Naive thymus-derived CD4-positive, alpha-beta T cell (primary cell): ENCODE results near the gene SRP14. TPM values are rescaled to one million over a fixed set of nuclear protein-coding genes. Genes with fewer than 3 reads are reported as not detected.

Experiments
- ATAC-seq: fragments of 150-1000 bp; cut with Tn5 transposase; 2 replicates; pipeline ENCODE4 v1.10.0; 2021; ENCODE audit warnings: mild to moderate bottlenecking, moderate library complexity
- CTCF ChIA-PET: fragments of 350-600 bp; sonication (Branson Sonifier 250); formaldehyde crosslinking; loops from one replicate; lab custom pipeline; 2021; ENCODE audit warnings: antibody characterized with exemption; lab: Charles Lee
- POLR2A ChIA-PET: fragments of 350-600 bp; sonication (Branson Sonifier 250); formaldehyde crosslinking; loops from one replicate; lab custom pipeline; 2021; ENCODE audit warnings: antibody characterized with exemption, inconsistent platforms; lab: Charles Lee
- DNase-seq, 9 donors: peaks; one replicate each; pipeline versions ENCODE4 v3.0.0 to v3.0.0-alpha.2; 2020 to 2022; ENCODE audit warnings: mixed read lengths in 1 of 9
- H3K27ac ChIP-seq: one replicate; pipeline ENCODE4 v1.7.0; 2013; ENCODE audit warnings: mild to moderate bottlenecking, low read depth, low read length, moderate library complexity
- H3K27me3 ChIP-seq, 2 donors: one replicate each; pipeline ENCODE4 v1.7.0; 2013; ENCODE audit warnings: low read length in 2 of 2, mild to moderate bottlenecking in 2 of 2, moderate library complexity in 2 of 2; ENCODE audit not compliant: control insufficient read depth in 2 of 2, insufficient read depth in 2 of 2
- H3K36me3 ChIP-seq, 3 experiments: 1 replicate in 2 of 3; 2 replicates in 1 of 3; pipeline ENCODE4 v1.7.0; 2013; ENCODE audit warnings: low read length in 3 of 3, mild to moderate bottlenecking in 3 of 3, moderate library complexity in 1 of 3; ENCODE audit not compliant: insufficient read depth in 3 of 3, control insufficient read depth in 2 of 3
- H3K4me1 ChIP-seq, 2 donors: one replicate each; pipeline ENCODE4 v1.7.0; 2013; ENCODE audit warnings: low read length in 2 of 2, mild to moderate bottlenecking in 2 of 2, moderate library complexity in 1 of 2; ENCODE audit not compliant: control insufficient read depth in 2 of 2, insufficient read depth in 2 of 2
- H3K4me3 ChIP-seq: 2 replicates; pipeline ENCODE4 v1.7.0; 2013; ENCODE audit warnings: mild to moderate bottlenecking, low read length
- H3K9me3 ChIP-seq, 3 experiments: 1 replicate in 2 of 3; 2 replicates in 1 of 3; pipeline ENCODE4 v1.7.0; 2013; ENCODE audit warnings: low read length in 3 of 3; ENCODE audit not compliant: control insufficient read depth in 2 of 3
- H3K27ac Mint-ChIP-seq, 9 donors: one replicate each; pipeline ENCODE4 v1.8.0; 2020 to 2022; ENCODE audit warnings: mixed read lengths in 9 of 9, mild to moderate bottlenecking in 8 of 9, moderate library complexity in 5 of 9, inconsistent platforms in 2 of 9
- H3K27me3 Mint-ChIP-seq, 5 donors: one replicate each; pipeline ENCODE4 v1.8.0; 2021 to 2022; ENCODE audit warnings: mixed read lengths in 5 of 5, mild to moderate bottlenecking in 1 of 5
- H3K36me3 Mint-ChIP-seq, 5 donors: one replicate each; pipeline ENCODE4 v1.8.0; 2020 to 2022; ENCODE audit warnings: mixed read lengths in 5 of 5, mild to moderate bottlenecking in 3 of 5, inconsistent platforms in 1 of 5
- H3K4me1 Mint-ChIP-seq, 7 donors: one replicate each; pipeline ENCODE4 v1.8.0; 2020 to 2022; ENCODE audit warnings: mixed read lengths in 7 of 7, mild to moderate bottlenecking in 3 of 7, inconsistent platforms in 1 of 7
- H3K4me3 Mint-ChIP-seq, 10 donors: one replicate each; pipeline ENCODE4 v1.8.0; 2020 to 2022; ENCODE audit warnings: mild to moderate bottlenecking in 10 of 10, mixed read lengths in 10 of 10, moderate library complexity in 6 of 10, inconsistent platforms in 2 of 10
- H3K9me3 Mint-ChIP-seq, 11 donors: one replicate each; pipeline ENCODE4 v1.8.0; 2020 to 2022; ENCODE audit warnings: mixed read lengths in 11 of 11, mild to moderate bottlenecking in 4 of 11, inconsistent platforms in 1 of 11, moderate library complexity in 1 of 11
- intact Hi-C, 2 donors: fragments of 100-400 bp; cut with micrococcal nuclease; formaldehyde crosslinking; loops; one replicate each; pipeline ENCODE4 v1.15.1; 2023
- polyA plus RNA-seq, 2 donors: library from polyadenylated mRNA; unstranded; fragments of 300-500 nt; fragmentation: Illumina TruSeq; gene quantifications; one replicate each; pipeline ENCODE4 v1.2.3, GENCODE V29; 2021
- total RNA-seq, 6 experiments: library from RNA in 5 of 6; stranded (reverse) in 5 of 6; gene quantifications; 1 replicate in 5 of 6; 2 replicates in 1 of 6; pipeline ENCODE4 v1.2.3 and lab custom pipeline; 2021 to 2026

Gene SRP14
- total and polyA plus RNA-seq, 7 experiments from 2014 or later: 92.1 to 963 (median 112) TPM

GRCh38 chr15:40069178-40070165 is 30.5 kb upstream of the SRP14 start:
- Histone ChIP-seq H3K4me3 (no peak overlapping the region), H3K27ac (no peak overlapping the region), H3K9me3 (no peaks in the 10 kb centered on the region), H3K27me3 (no peaks in the 10 kb centered on the region), H3K4me1 (peaks cover 0 to 8% of the 10 kb centered on the region in 2 donors), H3K36me3 (no peaks in the 10 kb centered on the region)
- ChIA-PET POLR2A (interaction anchor here (0.6 to 1.1 kb wide), 2 partner anchors 10 to 11 kb away, joined by 3 to 4 read pairs; no protein-coding TSS in a partner anchor), CTCF (no interaction called here)
- H3K4me1 Mint-ChIP-seq: peaks cover 7 to 21% (median 17%) of the 10 kb centered on the region in 7 donors
- no peaks in the 10 kb centered on the region for H3K9me3 Mint-ChIP-seq
- H3K27ac Mint-ChIP-seq: no peak overlapping the region
- intact Hi-C loops: no loop called here
- H3K27me3 Mint-ChIP-seq: peaks cover 0 to 13% (median 0%) of the 10 kb centered on the region in 5 donors
- no peak for DNase-seq
- ATAC-seq: no peak
- no peak overlapping the region for H3K4me3 Mint-ChIP-seq
- peaks cover 0 to 4% (median 0%) of the 10 kb centered on the region in 5 donors for H3K36me3 Mint-ChIP-seq

- H3K36me3 Mint-ChIP-seq: peaks cover 0 to 4% (median 0%) of the 10 kb centered on the region in 5 donors
- H3K4me3 Mint-ChIP-seq: no peak overlapping the region
- intact Hi-C loops: no loop called here
- POLR2A ChIA-PET: no interaction called here
- H3K4me3 ChIP-seq: no peak overlapping the region
- DNase-seq (no peak), ATAC-seq (no peak)
- no peak overlapping the region for H3K27ac Mint-ChIP-seq
- H3K27me3 ChIP-seq: no peaks in the 10 kb centered on the region
- CTCF ChIA-PET: no interaction called here
- H3K36me3 ChIP-seq: no peaks in the 10 kb centered on the region
- H3K27ac ChIP-seq: no peak overlapping the region
- no peaks in the 10 kb centered on the region for H3K9me3 Mint-ChIP-seq
- peaks cover 0 to 10% of the 10 kb centered on the region in 2 donors for H3K4me1 ChIP-seq
- H3K9me3 ChIP-seq: no peaks in the 10 kb centered on the region
- H3K27me3 Mint-ChIP-seq: peaks cover 0 to 7% (median 0%) of the 10 kb centered on the region in 5 donors
- H3K4me1 Mint-ChIP-seq: peaks cover 5 to 24% (median 17%) of the 10 kb centered on the region in 7 donors
These were observed 29.1 kb upstream of the SRP14 start for GRCh38 chr15:40067921-40068624.

- CTCF ChIA-PET: interaction anchor here (0.9 kb wide), 1 partner anchor 38 kb away, joined by 3 read pairs; no protein-coding TSS in a partner anchor
- Histone ChIP-seq H3K27me3 (no peaks in the 10 kb centered on the region), H3K4me1 (peaks cover 0 to 10% of the 10 kb centered on the region in 2 donors)
These were observed 27.6 kb upstream of the SRP14 start for GRCh38 chr15:40066589-40066988.

GRCh38 chr15:40065166-40065565 is 26.2 kb upstream of the SRP14 start:
- H3K4me3 Mint-ChIP-seq: peak overlapping the region in 1 of 10 donors; percentile 67
- peak overlapping the region; percentile 2 to 91 (median 86) for H3K27ac Mint-ChIP-seq

More at GRCh38 chr15:40066589-40066988, 27.6 kb upstream of the SRP14 start:
- Mint-ChIP-seq H3K36me3 (peaks cover 0 to 4% (median 0%) of the 10 kb centered on the region in 5 donors), H3K9me3 (no peaks in the 10 kb centered on the region), H3K27me3 (no peaks in the 10 kb centered on the region), H3K27ac (peak overlapping the region in 1 of 9 donors; percentile 6), H3K4me3 (no peak overlapping the region), H3K4me1 (peaks cover 5 to 24% (median 17%) of the 10 kb centered on the region in 7 donors)
- Histone ChIP-seq H3K9me3 (no peaks in the 10 kb centered on the region), H3K27ac (no peak overlapping the region), H3K4me3 (no peak overlapping the region), H3K36me3 (no peaks in the 10 kb centered on the region)
- POLR2A ChIA-PET: no interaction called here
- ATAC-seq (no peak), DNase-seq (no peak)
- intact Hi-C loops: no loop called here

GRCh38 chr15:40064231-40064894 is 25.4 kb upstream of the SRP14 start:
- H3K27ac ChIP-seq: no peak overlapping the region
- Mint-ChIP-seq H3K4me3 (peak overlapping the region; percentile 6 to 67 (median 55)), H3K9me3 (no peaks in the 10 kb centered on the region), H3K4me1 (peaks cover 5 to 25% (median 17%) of the 10 kb centered on the region in 7 donors), H3K36me3 (peaks cover 0 to 6% (median 0%) of the 10 kb centered on the region in 5 donors), H3K27me3 (no peaks in the 10 kb centered on the region), H3K27ac (peak overlapping the region; percentile 78 to 91 (median 86))
- H3K4me3 ChIP-seq: no peak overlapping the region
- H3K9me3 ChIP-seq: no peaks in the 10 kb centered on the region
- intact Hi-C loops: loop anchor here in 1 of 2 donors (1.0 kb wide), 1 partner anchor 9 kb away; no protein-coding TSS in a partner anchor
- CTCF ChIA-PET: interaction anchor here (0.6 to 1.0 kb wide), 2 partner anchors 41 to 146 kb away, joined by 3 to 4 read pairs; no protein-coding TSS in a partner anchor
- ATAC-seq (peak; percentile 55), DNase-seq (peak in 6 of 9 donors; percentile 26 to 57 (median 42))
- no peaks in the 10 kb centered on the region for H3K36me3 ChIP-seq
- H3K4me1 ChIP-seq: peaks cover 0 to 10% of the 10 kb centered on the region in 2 donors
- POLR2A ChIA-PET: interaction anchor here (2.0 kb wide), 1 partner anchor 10 kb away, joined by 7 read pairs; no protein-coding TSS in a partner anchor
- no peaks in the 10 kb centered on the region for H3K27me3 ChIP-seq

More at GRCh38 chr15:40065166-40065565, 26.2 kb upstream of the SRP14 start:
- CTCF ChIA-PET: no interaction called here
- Histone ChIP-seq H3K4me3 (no peak overlapping the region), H3K27me3 (no peaks in the 10 kb centered on the region), H3K36me3 (no peaks in the 10 kb centered on the region), H3K4me1 (peaks cover 0 to 10% of the 10 kb centered on the region in 2 donors), H3K27ac (no peak overlapping the region), H3K9me3 (no peaks in the 10 kb centered on the region)
- POLR2A ChIA-PET: interaction anchor here (0.6 to 2.0 kb wide), 2 partner anchors 11 to 41 kb away, joined by 3 to 7 read pairs; no protein-coding TSS in a partner anchor
- intact Hi-C loops: no loop called here
- Mint-ChIP-seq H3K9me3 (no peaks in the 10 kb centered on the region), H3K4me1 (peaks cover 5 to 24% (median 17%) of the 10 kb centered on the region in 7 donors), H3K27me3 (no peaks in the 10 kb centered on the region), H3K36me3 (peaks cover 0 to 6% (median 0%) of the 10 kb centered on the region in 5 donors)
- ATAC-seq: no peak
- DNase-seq: no peak
